Keratinocyte (primary cell): Measurements from ENCODE around the gene LY9. TPM values are rescaled to one million over a fixed set of nuclear protein-coding genes. Genes with fewer than 3 reads are reported as not detected.

ENCODE experiments used
- DNase-seq: peaks from one replicate; pipeline ENCODE4 v3.0.0-alpha.2; 2011; ENCODE audit warnings: low read depth, missing footprints, low spot score
- FAIRE-seq: peaks from 2 replicates; lab custom pipeline; 2011; peaks lifted over from hg19 to GRCh38; lab: Jason Lieb, UNC
- H2AFZ ChIP-seq: 2 replicates; pipeline ENCODE4 v1.6.0; 2012; ENCODE audit warnings: low read length, control low read depth, inconsistent platforms; ENCODE audit not compliant: control insufficient read depth
- H3K27ac ChIP-seq: 2 replicates; pipeline ENCODE4 v1.5.1; 2011; ENCODE audit warnings: low read length; ENCODE audit not compliant: control insufficient read depth, insufficient read depth
- H3K27me3 ChIP-seq: 3 replicates; pipeline ENCODE4 v1.6.0; 2011; ENCODE audit warnings: low read length; ENCODE audit not compliant: control insufficient read depth, insufficient read depth; ENCODE audit errors: extremely low read depth
- H3K36me3 ChIP-seq, 2 experiments: 2 replicates in 1 of 2; 3 replicates in 1 of 2; pipeline ENCODE4 v1.5.1; 2011; ENCODE audit warnings: low read length in 2 of 2, mild to moderate bottlenecking in 1 of 2; ENCODE audit not compliant: control insufficient read depth in 2 of 2, insufficient read depth in 2 of 2; ENCODE audit errors: extremely low read depth in 1 of 2
- H3K4me1 ChIP-seq: 3 replicates; pipeline ENCODE4 v1.5.1; 2011; ENCODE audit warnings: low read length; ENCODE audit not compliant: control insufficient read depth, insufficient read depth; ENCODE audit errors: extremely low read depth
- H3K4me2 ChIP-seq: 3 replicates; pipeline ENCODE4 v1.6.0; 2011; ENCODE audit warnings: low read depth, low read length; ENCODE audit not compliant: control insufficient read depth, insufficient read depth; ENCODE audit errors: extremely low read depth
- H3K4me3 ChIP-seq, 3 experiments: fragments of 200-600 bp in 1 of 3; sonication (generic) in 1 of 3; 2 replicates in 2 of 3; 3 replicates in 1 of 3; pipeline ENCODE4 v1.5.1; 2011 to 2016; ENCODE audit warnings: low read length in 3 of 3, mild to moderate bottlenecking in 3 of 3, control low read depth in 2 of 3, inconsistent platforms in 1 of 3, low read depth in 1 of 3, mixed read lengths in 1 of 3, mixed run types in 1 of 3, moderate library complexity in 1 of 3; ENCODE audit not compliant: control insufficient read depth in 2 of 3, insufficient read depth in 2 of 3; ENCODE audit errors: extremely low read depth in 1 of 3
- H3K79me2 ChIP-seq: 2 replicates; pipeline ENCODE4 v1.6.0; 2012; ENCODE audit warnings: low read length; ENCODE audit not compliant: control insufficient read depth, insufficient read depth
- H3K9ac ChIP-seq: 3 replicates; pipeline ENCODE4 v1.6.0; 2011; ENCODE audit warnings: low read length; ENCODE audit not compliant: control insufficient read depth, insufficient read depth; ENCODE audit errors: extremely low read depth
- H3K9me1 ChIP-seq: 3 replicates; pipeline ENCODE4 v1.6.0; 2011; ENCODE audit warnings: low read length; ENCODE audit not compliant: control insufficient read depth, insufficient read depth; ENCODE audit errors: extremely low read depth
- H3K9me3 ChIP-seq: 2 replicates; pipeline ENCODE4 v1.5.1; 2012; ENCODE audit warnings: low read depth, low read length; ENCODE audit not compliant: control insufficient read depth
- H4K20me1 ChIP-seq: 3 replicates; pipeline ENCODE4 v1.6.0; 2011; ENCODE audit warnings: low read length; ENCODE audit not compliant: control insufficient read depth, insufficient read depth; ENCODE audit errors: extremely low read depth
- EZH2 ChIP-seq: IDR thresholded peaks from one replicate; pipeline ENCODE4 v1.6.1; 2012; ENCODE audit warnings: inconsistent platforms, mild to moderate bottlenecking, low read length, moderate library complexity
- dilution Hi-C: fragments of 300-500 bp; cut with MboI; formaldehyde crosslinking; loops from one replicate; pipeline ENCODE4 v1.7.0; 2020; ENCODE audit warnings: low sequenced_read_pairs; ENCODE audit not compliant: extremely low pct_ligation_motif_present
- polyA plus RNA-seq, 5 experiments: library from polyadenylated mRNA; depleted of rRNA in 3 of 5; stranded (reverse) in 3 of 5; stranded (forward) in 1 of 5; unstranded in 1 of 5; fragments of >200 nt; gene quantifications; 1 replicate in 1 of 5; 2 replicates in 3 of 5; 3 replicates in 1 of 5; pipeline versions ENCODE4 v1.2.1 to v1.2.3, GENCODE V29; 2011 to 2012; ENCODE audit warnings: missing spikeins in 2 of 5, low read depth in 1 of 5, low replicate concordance in 1 of 5
- TF ChIP-seq, protein P1 (sequence below), 3 experiments: IDR thresholded peaks in 1 of 3; conservative IDR thresholded peaks in 1 of 3; optimal IDR thresholded peaks in 1 of 3; 2 replicates in 2 of 3; 3 replicates in 1 of 3; pipeline versions ENCODE3 to v1.5.1; 2011; ENCODE audit warnings: low read length in 3 of 3, mild to moderate bottlenecking in 3 of 3, moderate library complexity in 2 of 3, control low read depth in 1 of 3, inconsistent platforms in 1 of 3; ENCODE audit not compliant: insufficient read depth in 2 of 3; ENCODE audit errors: extremely low read depth in 1 of 3

LY9 gene
- polyA plus RNA-seq, 1 donor (not counting 4 experiments of a cell fraction or from before 2014, with no cell fraction given), result not detected

DNA sequence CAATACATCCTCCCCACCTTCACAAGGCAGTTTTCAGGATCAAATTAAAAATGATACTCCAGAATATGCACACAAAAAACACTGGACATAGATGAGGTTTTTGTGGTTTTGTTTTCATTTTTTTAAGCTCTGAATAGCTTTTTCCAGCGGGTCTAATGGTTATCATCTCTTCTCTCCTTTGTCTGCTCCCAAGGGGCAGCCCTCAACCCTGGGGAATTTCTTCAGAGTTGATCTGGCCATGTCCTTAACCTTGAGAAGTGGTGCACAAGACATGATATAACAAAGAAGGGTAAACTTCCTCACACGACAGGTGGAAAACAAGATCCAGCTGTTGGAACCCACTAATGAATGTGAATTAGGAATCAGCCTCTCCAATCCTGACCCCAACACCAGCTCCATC, 68.2 kb downstream of the LY9 start:
- H3K27me3 ChIP-seq, result no peaks in the 10 kb centered on the region
- H3K4me1 ChIP-seq, result no peaks in the 10 kb centered on the region
- no peak overlapping the region for H3K4me3 ChIP-seq
- H3K9ac ChIP-seq, result no peak overlapping the region
- H4K20me1 ChIP-seq, result no peaks in the 10 kb centered on the region
- FAIRE-seq, result no peak
- H2AFZ ChIP-seq, result no peak overlapping the region
- no peaks in the 10 kb centered on the region for H3K9me1 ChIP-seq
- H3K27ac ChIP-seq, result no peak overlapping the region
- no peaks in the 10 kb centered on the region for H3K36me3 ChIP-seq
- DNase-seq, result no peak
- H3K4me2 ChIP-seq, result no peak overlapping the region
- dilution Hi-C loops, result no loop called here
- H3K9me3 ChIP-seq, result no peaks in the 10 kb centered on the region
- no peak for TF ChIP-seq EZH2
- TF ChIP-seq, protein P1, sequence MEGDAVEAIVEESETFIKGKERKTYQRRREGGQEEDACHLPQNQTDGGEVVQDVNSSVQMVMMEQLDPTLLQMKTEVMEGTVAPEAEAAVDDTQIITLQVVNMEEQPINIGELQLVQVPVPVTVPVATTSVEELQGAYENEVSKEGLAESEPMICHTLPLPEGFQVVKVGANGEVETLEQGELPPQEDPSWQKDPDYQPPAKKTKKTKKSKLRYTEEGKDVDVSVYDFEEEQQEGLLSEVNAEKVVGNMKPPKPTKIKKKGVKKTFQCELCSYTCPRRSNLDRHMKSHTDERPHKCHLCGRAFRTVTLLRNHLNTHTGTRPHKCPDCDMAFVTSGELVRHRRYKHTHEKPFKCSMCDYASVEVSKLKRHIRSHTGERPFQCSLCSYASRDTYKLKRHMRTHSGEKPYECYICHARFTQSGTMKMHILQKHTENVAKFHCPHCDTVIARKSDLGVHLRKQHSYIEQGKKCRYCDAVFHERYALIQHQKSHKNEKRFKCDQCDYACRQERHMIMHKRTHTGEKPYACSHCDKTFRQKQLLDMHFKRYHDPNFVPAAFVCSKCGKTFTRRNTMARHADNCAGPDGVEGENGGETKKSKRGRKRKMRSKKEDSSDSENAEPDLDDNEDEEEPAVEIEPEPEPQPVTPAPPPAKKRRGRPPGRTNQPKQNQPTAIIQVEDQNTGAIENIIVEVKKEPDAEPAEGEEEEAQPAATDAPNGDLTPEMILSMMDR (optimal IDR thresholded peaks at IDR 0.05 in 1 of 3, IDR thresholded peaks at IDR 0.05 in 1 of 3, conservative IDR thresholded peaks at IDR 0.05 in 1 of 3; ENCODE audit: extremely low read depth in 1 of 3, insufficient read depth in 2 of 3, low read length in 3 of 3), result no peak
- H3K79me2 ChIP-seq, result no peaks in the 10 kb centered on the region

DNA sequence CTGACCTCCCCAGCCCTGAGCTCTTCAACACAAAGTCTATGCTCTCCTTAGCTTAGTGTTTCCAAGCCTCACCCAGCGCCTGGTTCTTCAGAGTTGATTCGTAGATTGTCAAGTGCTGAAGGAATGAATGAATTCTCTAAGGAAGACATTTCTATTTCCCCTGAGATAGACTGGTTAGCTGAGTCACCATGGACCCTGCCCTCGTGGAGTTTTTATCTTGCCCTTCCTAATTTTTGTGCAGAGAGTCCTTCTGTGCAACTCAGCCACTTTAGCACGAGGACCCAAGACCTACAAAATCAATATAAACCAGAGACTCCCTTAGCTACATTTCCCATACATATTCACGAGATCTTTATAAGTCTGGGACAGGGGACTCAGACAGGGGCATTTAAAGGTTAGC, 69.4 kb downstream of the LY9 start:
- Histone ChIP-seq H2AFZ (no peak overlapping the region), H3K4me1 (no peaks in the 10 kb centered on the region), H3K9ac (no peak overlapping the region), H3K4me2 (no peak overlapping the region), H3K9me1 (no peaks in the 10 kb centered on the region), H3K79me2 (no peaks in the 10 kb centered on the region), H3K27me3 (no peaks in the 10 kb centered on the region), H3K36me3 (no peaks in the 10 kb centered on the region), H3K9me3 (no peaks in the 10 kb centered on the region), H4K20me1 (no peaks in the 10 kb centered on the region), H3K27ac (no peak overlapping the region), H3K4me3 (no peak overlapping the region)
- FAIRE-seq (no peak), DNase-seq (no peak)
- dilution Hi-C loops, result no loop called here
- TF ChIP-seq, protein P1 (optimal IDR thresholded peaks at IDR 0.05 in 1 of 3, IDR thresholded peaks at IDR 0.05 in 1 of 3, conservative IDR thresholded peaks at IDR 0.05 in 1 of 3; ENCODE audit: extremely low read depth in 1 of 3, insufficient read depth in 2 of 3, low read length in 3 of 3), result no peak
- TF ChIP-seq EZH2, result no peak
